H1 (cell line): ENCODE measurements around the gene PDS5A. TPM values are rescaled to one million over a fixed set of nuclear protein-coding genes. Genes with fewer than 3 reads are reported as not detected.

Source experiments
- CTCF ChIA-PET: fragments of 300-600 bp; sonication (Branson Sonifier 250); formaldehyde crosslinking; loops from one replicate; lab custom pipeline; 2021; ENCODE audit not compliant: partially characterized antibody; lab: Charles Lee
- POLR2A ChIA-PET: fragments of 300-600 bp; sonication (Branson Sonifier 250); formaldehyde crosslinking; loops from one replicate; lab custom pipeline; 2021; ENCODE audit warnings: inconsistent platforms; ENCODE audit not compliant: partially characterized antibody; lab: Charles Lee
- DNase-seq, 2 experiments: peaks; one replicate each; pipeline versions ENCODE4 v3.0.0 to v3.0.0-alpha.2; 2010 to 2022; ENCODE audit warnings: low spot score in 2 of 2, low read depth in 1 of 2, mixed read lengths in 1 of 2
- FAIRE-seq: peaks from 2 replicates; lab custom pipeline; 2011; peaks lifted over from hg19 to GRCh38; lab: Jason Lieb, UNC
- H2AFZ ChIP-seq: 2 replicates; pipeline ENCODE4 v1.8.1; 2012; ENCODE audit warnings: low read length, inconsistent platforms
- H2AK5ac ChIP-seq: 2 replicates; pipeline ENCODE4 v1.6.1; 2013; ENCODE audit warnings: low read depth, low read length
- H2BK120ac ChIP-seq: replicated peaks from 2 replicates; pipeline ENCODE3; 2013; ENCODE audit warnings: low read depth, low read length, inconsistent platforms
- H2BK12ac ChIP-seq: 2 replicates; pipeline ENCODE4 v1.6.1; 2013; ENCODE audit warnings: low read depth, low read length
- H2BK15ac ChIP-seq: 2 replicates; pipeline ENCODE4 v1.6.1; 2013; ENCODE audit warnings: low read length
- H2BK20ac ChIP-seq: 2 replicates; pipeline ENCODE4 v1.6.1; 2013; ENCODE audit warnings: low read length
- H2BK5ac ChIP-seq: 2 replicates; pipeline ENCODE4 v1.6.1; 2013; ENCODE audit warnings: low read depth, low read length
- H3K14ac ChIP-seq: 2 replicates; pipeline ENCODE4 v1.6.1; 2013; ENCODE audit warnings: inconsistent platforms; ENCODE audit not compliant: insufficient read length
- H3K18ac ChIP-seq: 2 replicates; pipeline ENCODE4 v1.6.1; 2013; ENCODE audit warnings: low read length; ENCODE audit errors: extremely low read depth
- H3K23ac ChIP-seq: 2 replicates; pipeline ENCODE4 v1.6.1; 2013; ENCODE audit warnings: inconsistent platforms; ENCODE audit not compliant: insufficient read length
- H3K23me2 ChIP-seq: 2 replicates; pipeline ENCODE4 v1.6.1; 2013; ENCODE audit warnings: low read depth, low read length
- H3K27ac ChIP-seq: 2 replicates; pipeline ENCODE4 v1.6.1; 2011; ENCODE audit warnings: low read depth, low read length, inconsistent platforms
- H3K27me3 ChIP-seq, 4 experiments: replicated peaks in 1 of 4; 1 replicate in 1 of 4; 2 replicates in 3 of 4; pipeline versions ENCODE4 v1.6.1 to v1.8.1; 2011 to 2013; ENCODE audit warnings: low read length in 3 of 4, mild to moderate bottlenecking in 3 of 4, inconsistent platforms in 2 of 4, mixed read lengths in 2 of 4, moderate library complexity in 1 of 4; ENCODE audit not compliant: control insufficient read depth in 3 of 4, insufficient read depth in 3 of 4; ENCODE audit errors: extremely low read depth in 1 of 4
- H3K36me3 ChIP-seq, 4 experiments: 2 replicates each; pipeline versions ENCODE4 v1.6.1 to v1.8.1; 2011 to 2013; ENCODE audit warnings: mild to moderate bottlenecking in 4 of 4, low read length in 3 of 4, moderate library complexity in 2 of 4, control low read depth in 1 of 4, inconsistent platforms in 1 of 4; ENCODE audit not compliant: insufficient read depth in 4 of 4, control insufficient read depth in 2 of 4
- H3K4ac ChIP-seq: replicated peaks from 2 replicates; pipeline ENCODE3; 2013; ENCODE audit warnings: low read length, low read depth, mixed read lengths, inconsistent platforms; ENCODE audit not compliant: insufficient read length
- H3K4me1 ChIP-seq, 4 experiments: replicated peaks in 1 of 4; 1 replicate in 1 of 4; 2 replicates in 3 of 4; pipeline versions ENCODE4 v1.6.1 to v1.8.1; 2011 to 2013; ENCODE audit warnings: low read length in 3 of 4, inconsistent platforms in 2 of 4, mixed read lengths in 1 of 4; ENCODE audit not compliant: insufficient read depth in 4 of 4, control insufficient read depth in 3 of 4
- H3K4me2 ChIP-seq, 2 experiments: 2 replicates each; pipeline versions ENCODE4 v1.6.1 to v1.8.1; 2011 to 2013; ENCODE audit warnings: low read depth in 2 of 2, low read length in 2 of 2, control low read depth in 1 of 2, inconsistent platforms in 1 of 2, mild to moderate bottlenecking in 1 of 2; ENCODE audit not compliant: insufficient read depth in 1 of 2
- H3K4me3 ChIP-seq, 4 experiments: fragments of 200-600, 300-600 bp in 1 of 4; sonication (generic), shearing (Covaris generic), sonication (Bioruptor Twin) in 1 of 4; 2 replicates each; pipeline versions ENCODE4 v1.5.1 to v1.8.1; 2011 to 2016; ENCODE audit warnings: low read length in 4 of 4, low read depth in 3 of 4, control low read depth in 2 of 4, inconsistent platforms in 2 of 4, mild to moderate bottlenecking in 2 of 4, mixed read lengths in 1 of 4, moderate library complexity in 1 of 4; ENCODE audit not compliant: insufficient read depth in 2 of 4; ENCODE audit errors: extremely low read depth in 1 of 4
- H3K56ac ChIP-seq: replicated peaks from 2 replicates; pipeline ENCODE3; 2013; ENCODE audit warnings: low read depth, mild to moderate bottlenecking, mixed read lengths, low read length, inconsistent platforms; ENCODE audit not compliant: insufficient read length
- H3K79me1 ChIP-seq: 2 replicates; pipeline ENCODE4 v1.6.1; 2013; ENCODE audit warnings: low read depth, low read length, control low read depth
- H3K79me2 ChIP-seq, 2 experiments: 2 replicates each; pipeline versions ENCODE4 v1.6.1 to v1.8.1; 2012 to 2013; ENCODE audit warnings: low read length in 2 of 2, mild to moderate bottlenecking in 2 of 2, inconsistent platforms in 1 of 2; ENCODE audit not compliant: insufficient read depth in 2 of 2, control insufficient read depth in 1 of 2
- H3K9ac ChIP-seq, 4 experiments: replicated peaks in 1 of 4; 1 replicate in 1 of 4; 2 replicates in 3 of 4; pipeline versions ENCODE4 v1.6.1 to v1.8.1; 2011 to 2013; ENCODE audit warnings: low read depth in 3 of 4, low read length in 3 of 4, control low read depth in 2 of 4, mild to moderate bottlenecking in 2 of 4, moderate library complexity in 2 of 4, inconsistent platforms in 1 of 4; ENCODE audit errors: extremely low read depth in 1 of 4
- H3K9me3 ChIP-seq, 2 experiments: 2 replicates each; pipeline versions ENCODE4 v1.6.1 to v1.8.1; 2012 to 2013; ENCODE audit warnings: mild to moderate bottlenecking in 2 of 2, moderate library complexity in 2 of 2, control low read depth in 1 of 2, inconsistent platforms in 1 of 2, low read depth in 1 of 2, low read length in 1 of 2, mixed read lengths in 1 of 2; ENCODE audit not compliant: insufficient read depth in 2 of 2
- H4K20me1 ChIP-seq, 2 experiments: replicated peaks in 1 of 2; 2 replicates each; pipeline versions ENCODE3 to v1.8.1; 2011 to 2013; ENCODE audit warnings: inconsistent platforms in 2 of 2, low read length in 2 of 2, mild to moderate bottlenecking in 1 of 2; ENCODE audit not compliant: insufficient read depth in 2 of 2, control insufficient read depth in 1 of 2
- H4K5ac ChIP-seq: 2 replicates; pipeline ENCODE4 v1.6.1; 2013; ENCODE audit warnings: low read length, low read depth, mixed read lengths, inconsistent platforms; ENCODE audit not compliant: insufficient read length
- H4K8ac ChIP-seq: 2 replicates; pipeline ENCODE4 v1.8.0; 2013; ENCODE audit warnings: mild to moderate bottlenecking, moderate library complexity, low read length, inconsistent platforms; ENCODE audit not compliant: insufficient read depth; ENCODE audit errors: extremely low read depth
- H4K91ac ChIP-seq: replicated peaks from 2 replicates; pipeline ENCODE3; 2013; ENCODE audit warnings: low read length, mixed read lengths, inconsistent platforms; ENCODE audit not compliant: insufficient read length
- ATF2 ChIP-seq: IDR thresholded peaks from 2 replicates; pipeline ENCODE4 v1.6.1; 2012; ENCODE audit warnings: low read length, inconsistent platforms
- WGBS, 2 experiments: shearing (Covaris generic) in 1 of 2; methylation state at CpG; one replicate each; pipeline versions ENCODE4 v1.1.6 to v1.1.7; 2013 to 2015; ENCODE audit warnings: low lambda C conversion rate in 2 of 2, mixed read lengths in 2 of 2, inconsistent platforms in 1 of 2, low coverage in 1 of 2, missing lambda C conversion rate in 1 of 2; ENCODE audit not compliant: insufficient replicate concordance in 2 of 2, insufficient coverage in 1 of 2, insufficient read length in 1 of 2; ENCODE audit errors: extremely low coverage in 1 of 2, missing lambda C conversion rate in 1 of 2; 5-methylcytosine and 5-hydroxymethylcytosine counted together
- polyA plus RNA-seq, 7 experiments: library from polyadenylated mRNA; depleted of rRNA in 3 of 7; stranded (reverse) in 5 of 7; unstranded in 2 of 7; fragments of >200 nt in 5 of 7; fragments of 200-250 nt in 2 of 7; gene quantifications; 1 replicate in 5 of 7; 2 replicates in 1 of 7; 4 replicates in 1 of 7; pipeline versions ENCODE4 v1.2.1 to v1.2.3, GENCODE V29; 2011 to 2013; ENCODE audit warnings: missing spikeins in 2 of 7, mixed read lengths in 2 of 7
- total RNA-seq: library from RNA; stranded (reverse); fragmentation: NEBNext Ultra II Directional; extraction: Animal tissue kit (Norgen Biotek cat#: 25700); gene quantifications from 2 replicates; pipeline ENCODE4 v1.2.1, GENCODE V29; 2021

The PDS5A gene
- total and polyA plus RNA-seq, 2 of the 8 experiments (the other 6 are each of a cell fraction or from before 2014, with no cell fraction given): 15.5 to 76.6 TPM

- Histone ChIP-seq H3K4me1 (no peaks in the 10 kb centered on the region), H3K4me2 (no peak overlapping the region), H4K20me1 (no peaks in the 10 kb centered on the region), H2BK5ac (no peak overlapping the region), H3K79me2 (no peaks in the 10 kb centered on the region), H4K91ac (no peak overlapping the region), H3K4me3 (no peak overlapping the region), H2BK20ac (no peak overlapping the region), H2BK15ac (no peak overlapping the region), H2BK12ac (no peak overlapping the region), H4K5ac (no peak overlapping the region), H3K27me3 (no peaks in the 10 kb centered on the region), H3K56ac (no peak overlapping the region), H2BK120ac (no peak overlapping the region), H3K4ac (no peak overlapping the region), H3K23ac (no peak overlapping the region), H3K9me3 (no peaks in the 10 kb centered on the region), H3K79me1 (no peaks in the 10 kb centered on the region), H4K8ac (no peak overlapping the region), H2AK5ac (no peak overlapping the region), H3K14ac (no peak overlapping the region), H3K9ac (no peak overlapping the region), H3K18ac (no peak overlapping the region), H3K23me2 (no peaks in the 10 kb centered on the region), H3K27ac (no peak overlapping the region), H2AFZ (no peak overlapping the region; the same call in 1 of the 2 replicates), H3K36me3 (no peaks in the 10 kb centered on the region)
- FAIRE-seq (no peak), DNase-seq (no peak)
- ChIA-PET CTCF (no interaction called here), POLR2A (no interaction called here)
- WGBS, 2 experiments: 79% methylated on average over 8 of the region's 8 CpGs; no CpG with 5 or more reads in 1 of the 2 experiments
- no peak for TF ChIP-seq ATF2
Observed at GRCh38 chr4:39996811-39997210, 19.1 kb upstream of the PDS5A start.
